Measurements from ENCODE around the gene RHBDD2. TPM values are rescaled to one million over a fixed set of nuclear protein-coding genes. Genes with fewer than 3 reads are reported as not detected.

RHBDD2 gene
- total and polyA plus RNA-seq, 4 donors, result 25.1 to 102 (median 82.0) TPM

- no peak for ATAC-seq (ENCODE audit: insufficient read depth, low FRiP score)
Observed at GRCh38 chr7:75928568-75928914, 49.7 kb downstream of the RHBDD2 start.

GRCh38 chr7:75931680-75932079 is 52.8 kb downstream of the RHBDD2 start:
- H3K4me3 ChIP-seq, result no peak overlapping the region
- no peaks in the 10 kb centered on the region for H3K27me3 ChIP-seq (ENCODE audit: control insufficient read depth in 3 of 3, insufficient read depth in 3 of 3, low read length in 2 of 3)
- no peak overlapping the region for H3K27ac ChIP-seq (ENCODE audit: low read depth in 1 of 2, low read length in 1 of 2)
- H3K36me3 ChIP-seq (ENCODE audit: control insufficient read depth in 4 of 4, insufficient read depth in 4 of 4, low read length in 4 of 4), result peaks cover 0 to 8% (median 2%) of the 10 kb centered on the region in 4 donors
- H3K9me3 ChIP-seq (ENCODE audit: control insufficient read depth in 4 of 4, insufficient read depth in 3 of 4, low read length in 3 of 4), result peaks cover 0 to 5% (median 0%) of the 10 kb centered on the region in 4 donors
- no peak overlapping the region for H3K9ac ChIP-seq (ENCODE audit: insufficient read depth in 1 of 2, low read length in 2 of 2)
- peak; percentile 7 to 41 (median 39) for DNase-seq
- WGBS, 2 donors, result 65 to 74% methylated on average over 5 of the region's 5 CpGs
- TF ChIP-seq CTCF (IDR thresholded peaks at IDR 0.05; ENCODE audit: control extremely low read depth, extremely low read depth), result no peak
- H3K4me1 ChIP-seq (ENCODE audit: control insufficient read depth in 5 of 5, insufficient read depth in 5 of 5, low read length in 5 of 5), result peaks cover 0 to 4% (median 0%) of the 10 kb centered on the region in 5 donors
- ATAC-seq (ENCODE audit: insufficient read depth, low FRiP score), result no peak

More at GRCh38 chr7:75928568-75928914, 49.7 kb downstream of the RHBDD2 start:
- H3K36me3 ChIP-seq (ENCODE audit: control insufficient read depth in 4 of 4, insufficient read depth in 4 of 4, low read length in 4 of 4), result peaks cover 0 to 6% (median 2%) of the 10 kb centered on the region in 4 donors
- peaks cover 0 to 5% (median 0%) of the 10 kb centered on the region in 5 donors for H3K4me1 ChIP-seq (ENCODE audit: control insufficient read depth in 5 of 5, insufficient read depth in 5 of 5, low read length in 5 of 5)
- TF ChIP-seq CTCF (IDR thresholded peaks at IDR 0.05; ENCODE audit: control extremely low read depth, extremely low read depth), result no peak
- no peak for DNase-seq
- H3K9me3 ChIP-seq (ENCODE audit: control insufficient read depth in 4 of 4, insufficient read depth in 3 of 4, low read length in 3 of 4), result no peaks in the 10 kb centered on the region
- no peaks in the 10 kb centered on the region for H3K27me3 ChIP-seq (ENCODE audit: control insufficient read depth in 3 of 3, insufficient read depth in 3 of 3, low read length in 2 of 3)
- 91 to 93% methylated on average over 4 of the region's 4 CpGs for WGBS, 2 donors
- no peak overlapping the region for H3K4me3 ChIP-seq
- no peak overlapping the region for H3K9ac ChIP-seq (ENCODE audit: insufficient read depth in 1 of 2, low read length in 2 of 2)
- no peak overlapping the region for H3K27ac ChIP-seq (ENCODE audit: low read depth in 1 of 2, low read length in 1 of 2)

- peaks cover 0 to 6% (median 0%) of the 10 kb centered on the region in 4 donors for H3K36me3 ChIP-seq (ENCODE audit: control insufficient read depth in 4 of 4, insufficient read depth in 4 of 4, low read length in 4 of 4)
- 80 to 84% methylated on average over 15 of the region's 15 CpGs for WGBS, 2 donors
- ATAC-seq (ENCODE audit: insufficient read depth, low FRiP score), result no peak
- H3K4me3 ChIP-seq, result no peak overlapping the region
- H3K27ac ChIP-seq (ENCODE audit: low read depth in 1 of 2, low read length in 1 of 2), result peak overlapping the region in 1 of 2 donors; percentile 43
- peaks cover 0 to 5% (median 0%) of the 10 kb centered on the region in 4 donors for H3K9me3 ChIP-seq (ENCODE audit: control insufficient read depth in 4 of 4, insufficient read depth in 3 of 4, low read length in 3 of 4)
- H3K4me1 ChIP-seq (ENCODE audit: control insufficient read depth in 5 of 5, insufficient read depth in 5 of 5, low read length in 5 of 5), result peaks cover 0 to 9% (median 0%) of the 10 kb centered on the region in 5 donors
- TF ChIP-seq CTCF (IDR thresholded peaks at IDR 0.05; ENCODE audit: control extremely low read depth, extremely low read depth), result no peak
- H3K27me3 ChIP-seq (ENCODE audit: control insufficient read depth in 3 of 3, insufficient read depth in 3 of 3, low read length in 2 of 3), result no peaks in the 10 kb centered on the region
- peak in 1 of 3 donors; percentile 21 for DNase-seq
- no peak overlapping the region for H3K9ac ChIP-seq (ENCODE audit: insufficient read depth in 1 of 2, low read length in 2 of 2)
Observed at GRCh38 chr7:75937958-75938786, 59.3 kb downstream of the RHBDD2 start.

Other genes with a start within 250 kb of the RHBDD2 start
- gene HIP1, start 140.1 kb upstream of the RHBDD2 start, total RNA-seq, result 10 to 100 TPM; 28.3 to 51.2 TPM
- 10 to 100 TPM; 10.2 to 28.9 TPM for gene HIP1, start 140.1 kb upstream of the RHBDD2 start, polyA plus RNA-seq
- not detected for gene CCL26, start 106.8 kb upstream of the RHBDD2 start, total RNA-seq
- gene CCL26, start 106.8 kb upstream of the RHBDD2 start, polyA plus RNA-seq, result 1 to 10 TPM in 1 of 2 donors, under 1 TPM in 1; 0.94 to 2.2 TPM
- 1 to 10 TPM in 1 of 2 donors, not detected in 1; 4.8 TPM for gene CCL24, start 65.2 kb upstream of the RHBDD2 start, total RNA-seq
- 1 to 10 TPM; 1.1 to 2.8 TPM for gene CCL24, start 65.2 kb upstream of the RHBDD2 start, polyA plus RNA-seq
- 100 to 1,000 TPM; 111 to 284 TPM for gene POR, start 36.1 kb downstream of the RHBDD2 start, total RNA-seq
- 100 to 1,000 TPM; 243 to 305 TPM for gene POR, start 36.1 kb downstream of the RHBDD2 start, polyA plus RNA-seq
- 10 to 100 TPM; 15.7 to 58.8 TPM for gene TMEM120A, start 115.6 kb downstream of the RHBDD2 start, total RNA-seq
- 10 to 100 TPM; 56.5 to 90.1 TPM for gene TMEM120A, start 115.6 kb downstream of the RHBDD2 start, polyA plus RNA-seq
- 10 to 100 TPM; 36.6 to 40.3 TPM for gene STYXL1, start 169.0 kb downstream of the RHBDD2 start, total RNA-seq
- 10 to 100 TPM; 42.2 to 45.8 TPM for gene STYXL1, start 169.0 kb downstream of the RHBDD2 start, polyA plus RNA-seq
- 100 to 1,000 TPM in 1 of 2 donors, 10 to 100 TPM in 1; 54.3 to 200 TPM for gene MDH2, start 169.1 kb downstream of the RHBDD2 start, total RNA-seq
- 100 to 1,000 TPM in 1 of 2 donors, 10 to 100 TPM in 1; 58.3 to 113 TPM for gene MDH2, start 169.1 kb downstream of the RHBDD2 start, polyA plus RNA-seq